Measurements from ENCODE around the gene MOB2.
"Not testable (repeated sequence)": the region's sequence is repeated elsewhere in the genome, so short reads cannot be mapped to it uniquely, and the experiment has no call there.

DNA sequence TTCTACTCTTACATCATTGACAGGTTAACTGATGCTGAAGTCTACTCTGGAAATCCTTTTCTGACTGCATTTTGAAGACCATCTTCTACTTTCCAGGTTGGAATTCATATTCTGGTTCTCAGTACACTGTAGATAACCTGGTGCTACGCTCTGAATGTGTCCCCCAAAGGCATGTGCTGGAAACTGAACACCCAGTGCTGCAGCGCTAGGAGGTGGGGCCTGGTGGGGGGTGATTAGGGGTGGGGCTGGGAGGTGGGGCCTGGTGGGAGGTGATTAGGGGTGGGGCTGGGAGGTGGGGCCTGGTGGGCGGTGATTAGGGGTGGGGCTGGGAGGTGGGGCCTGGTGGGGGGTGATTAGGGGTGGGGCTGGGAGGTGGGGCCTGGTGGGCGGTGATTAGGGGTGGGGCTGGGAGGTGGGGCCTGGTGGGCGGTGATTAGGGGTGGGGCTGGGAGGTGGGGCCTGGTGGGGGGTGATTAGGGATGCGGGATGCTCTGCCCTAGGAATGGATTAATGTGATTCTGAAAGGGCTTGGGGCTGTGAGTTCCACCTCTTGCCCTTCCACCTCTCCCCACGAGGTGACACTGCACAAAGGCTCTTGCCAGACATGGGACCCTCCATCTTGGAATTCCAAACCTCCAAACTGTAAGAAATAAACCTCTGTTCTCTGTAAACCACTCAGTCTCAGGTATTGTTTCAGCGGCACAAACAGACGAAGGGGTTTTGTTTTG is 26.1 kb upstream of the MOB2 start:
- not testable (repeated sequence) for TF ChIP-seq POLR2A, EP300 (IDR thresholded peaks at IDR 0.05)
- TF ChIP-seq, protein P1, sequence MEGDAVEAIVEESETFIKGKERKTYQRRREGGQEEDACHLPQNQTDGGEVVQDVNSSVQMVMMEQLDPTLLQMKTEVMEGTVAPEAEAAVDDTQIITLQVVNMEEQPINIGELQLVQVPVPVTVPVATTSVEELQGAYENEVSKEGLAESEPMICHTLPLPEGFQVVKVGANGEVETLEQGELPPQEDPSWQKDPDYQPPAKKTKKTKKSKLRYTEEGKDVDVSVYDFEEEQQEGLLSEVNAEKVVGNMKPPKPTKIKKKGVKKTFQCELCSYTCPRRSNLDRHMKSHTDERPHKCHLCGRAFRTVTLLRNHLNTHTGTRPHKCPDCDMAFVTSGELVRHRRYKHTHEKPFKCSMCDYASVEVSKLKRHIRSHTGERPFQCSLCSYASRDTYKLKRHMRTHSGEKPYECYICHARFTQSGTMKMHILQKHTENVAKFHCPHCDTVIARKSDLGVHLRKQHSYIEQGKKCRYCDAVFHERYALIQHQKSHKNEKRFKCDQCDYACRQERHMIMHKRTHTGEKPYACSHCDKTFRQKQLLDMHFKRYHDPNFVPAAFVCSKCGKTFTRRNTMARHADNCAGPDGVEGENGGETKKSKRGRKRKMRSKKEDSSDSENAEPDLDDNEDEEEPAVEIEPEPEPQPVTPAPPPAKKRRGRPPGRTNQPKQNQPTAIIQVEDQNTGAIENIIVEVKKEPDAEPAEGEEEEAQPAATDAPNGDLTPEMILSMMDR (IDR thresholded peaks at IDR 0.05): not testable (repeated sequence)

Data from ovary (tissue), 3 donors.